Mesothelial cell of epicardium (in vitro differentiated cells): ENCODE results near the gene ZFX. TPM values are rescaled to one million over a fixed set of nuclear protein-coding genes. Genes with fewer than 3 reads are reported as not detected.

Experiments
- DNase-seq, 2 experiments: peaks; one replicate each; pipeline ENCODE4 v3.0.0; 2021; ENCODE audit warnings: low spot score in 2 of 2; ENCODE audit not compliant: unreplicated experiment in 2 of 2
- H3K27ac Mint-ChIP-seq: 2 replicates; pipeline ENCODE4 v1.8.0; 2021; ENCODE audit warnings: mixed read lengths
- H3K27me3 Mint-ChIP-seq: 2 replicates; pipeline ENCODE4 v1.8.0; 2021; ENCODE audit warnings: low read depth, mixed read lengths
- H3K36me3 Mint-ChIP-seq: 2 replicates; pipeline ENCODE4 v1.8.0; 2021; ENCODE audit warnings: mixed read lengths
- H3K4me1 Mint-ChIP-seq: 2 replicates; pipeline ENCODE4 v1.8.0; 2021; ENCODE audit warnings: mixed read lengths
- H3K4me3 Mint-ChIP-seq: 2 replicates; pipeline ENCODE4 v1.8.0; 2021; ENCODE audit warnings: mild to moderate bottlenecking, moderate library complexity, mixed read lengths
- H3K9me3 Mint-ChIP-seq: 2 replicates; pipeline ENCODE4 v1.8.0; 2021; ENCODE audit warnings: mixed read lengths
- total RNA-seq: library from RNA; stranded (reverse); gene quantifications from 3 replicates; pipeline ENCODE4 v1.2.1, GENCODE V29; 2021
- TF ChIP-seq, protein P1 (sequence below): fragments of 200-600 bp; sonication (generic); IDR thresholded peaks from one replicate; pipeline ENCODE4 v1.5.0; 2021; ENCODE audit warnings: antibody characterized with exemption; ENCODE audit not compliant: unreplicated experiment

ZFX gene
- total RNA-seq, 1 donor from 2014 or later = 131 TPM

DNA sequence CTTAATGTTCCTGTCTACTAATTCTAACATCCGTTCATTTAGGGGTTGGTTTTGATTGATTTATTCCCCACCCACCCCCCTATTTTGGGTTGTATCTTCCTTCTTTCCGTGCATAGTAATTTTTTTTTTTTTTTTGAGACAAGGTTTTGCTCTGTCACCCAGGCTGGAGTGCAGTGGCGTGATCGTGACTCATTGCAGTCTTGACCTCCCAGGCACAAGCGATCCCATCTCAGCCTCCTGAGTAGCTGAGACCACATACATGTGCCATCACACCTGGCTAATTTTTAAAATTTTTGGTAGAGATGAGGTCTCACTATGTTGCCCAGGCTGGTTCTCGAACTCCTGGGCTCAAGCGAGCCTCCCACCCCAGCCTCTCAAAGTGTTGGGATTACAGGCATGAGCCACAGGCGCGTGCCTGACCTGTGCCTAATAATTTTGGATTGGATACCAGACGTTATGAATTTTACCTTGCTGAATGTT lies 79.9 kb downstream of the ZFX start:
- DNase-seq = no peak
- TF ChIP-seq, protein P1, sequence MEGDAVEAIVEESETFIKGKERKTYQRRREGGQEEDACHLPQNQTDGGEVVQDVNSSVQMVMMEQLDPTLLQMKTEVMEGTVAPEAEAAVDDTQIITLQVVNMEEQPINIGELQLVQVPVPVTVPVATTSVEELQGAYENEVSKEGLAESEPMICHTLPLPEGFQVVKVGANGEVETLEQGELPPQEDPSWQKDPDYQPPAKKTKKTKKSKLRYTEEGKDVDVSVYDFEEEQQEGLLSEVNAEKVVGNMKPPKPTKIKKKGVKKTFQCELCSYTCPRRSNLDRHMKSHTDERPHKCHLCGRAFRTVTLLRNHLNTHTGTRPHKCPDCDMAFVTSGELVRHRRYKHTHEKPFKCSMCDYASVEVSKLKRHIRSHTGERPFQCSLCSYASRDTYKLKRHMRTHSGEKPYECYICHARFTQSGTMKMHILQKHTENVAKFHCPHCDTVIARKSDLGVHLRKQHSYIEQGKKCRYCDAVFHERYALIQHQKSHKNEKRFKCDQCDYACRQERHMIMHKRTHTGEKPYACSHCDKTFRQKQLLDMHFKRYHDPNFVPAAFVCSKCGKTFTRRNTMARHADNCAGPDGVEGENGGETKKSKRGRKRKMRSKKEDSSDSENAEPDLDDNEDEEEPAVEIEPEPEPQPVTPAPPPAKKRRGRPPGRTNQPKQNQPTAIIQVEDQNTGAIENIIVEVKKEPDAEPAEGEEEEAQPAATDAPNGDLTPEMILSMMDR = no peak
- H3K27ac Mint-ChIP-seq = no peak overlapping the region
- H3K36me3 Mint-ChIP-seq = peaks cover 20% of the 10 kb centered on the region
- peaks cover 18% of the 10 kb centered on the region for H3K4me1 Mint-ChIP-seq
- no peak overlapping the region for H3K4me3 Mint-ChIP-seq
- peaks cover 18% of the 10 kb centered on the region for H3K9me3 Mint-ChIP-seq
- H3K27me3 Mint-ChIP-seq = no peaks in the 10 kb centered on the region

DNA sequence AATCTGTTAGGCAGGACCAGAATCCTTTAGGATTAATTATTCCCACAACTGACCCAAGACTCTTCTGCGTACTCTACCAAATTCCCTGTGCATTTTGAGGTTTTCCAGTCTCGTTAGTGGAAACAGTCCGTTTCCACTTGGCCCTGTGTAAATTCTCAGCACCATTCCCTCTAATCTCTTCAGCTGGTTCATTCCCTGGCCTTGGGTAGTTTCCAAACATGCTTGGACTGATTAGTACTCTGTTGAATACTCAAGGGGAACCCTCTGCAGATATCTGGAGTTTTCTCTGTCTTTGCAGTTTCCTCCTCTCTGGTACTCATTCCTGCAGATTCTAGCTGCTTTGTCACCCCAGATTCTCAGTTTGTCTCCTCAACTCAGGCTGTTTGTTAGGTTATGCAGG lies 80.4 kb downstream of the ZFX start:
- Mint-ChIP-seq H3K36me3 (peaks cover 20% of the 10 kb centered on the region), H3K9me3 (peaks cover 22% of the 10 kb centered on the region), H3K4me3 (no peak overlapping the region), H3K27ac (peak overlapping the region; percentile 39), H3K27me3 (no peaks in the 10 kb centered on the region), H3K4me1 (peaks cover 18% of the 10 kb centered on the region)
- DNase-seq = no peak
- TF ChIP-seq, protein P1 = no peak

DNA sequence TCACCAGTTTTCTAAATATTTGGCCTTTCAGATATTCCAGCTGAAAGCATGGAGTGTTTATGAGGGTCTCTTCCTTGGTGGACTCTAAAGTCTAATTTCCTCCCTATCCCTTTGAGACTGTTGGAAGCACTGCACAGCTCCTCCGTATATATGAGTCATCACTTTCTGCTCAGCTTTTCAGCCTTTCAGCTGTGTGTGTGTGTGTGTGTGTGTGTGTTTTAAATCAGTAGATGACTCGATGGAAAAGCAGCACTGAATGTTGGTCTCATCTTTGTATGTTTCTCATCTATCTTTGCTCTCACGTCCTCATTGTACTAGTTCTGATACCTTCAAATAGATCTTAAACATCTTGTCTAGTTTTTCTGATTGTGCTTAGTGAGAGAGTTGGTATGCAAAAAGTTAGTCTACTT lies 81.6 kb downstream of the ZFX start:
- H3K9me3 Mint-ChIP-seq = peaks cover 17% of the 10 kb centered on the region
- H3K36me3 Mint-ChIP-seq = peaks cover 10% of the 10 kb centered on the region
- TF ChIP-seq, protein P1 = no peak
- no peak for DNase-seq
- H3K27me3 Mint-ChIP-seq = no peaks in the 10 kb centered on the region
- H3K27ac Mint-ChIP-seq = peak overlapping the region; percentile 54
- peaks cover 18% of the 10 kb centered on the region for H3K4me1 Mint-ChIP-seq
- no peak overlapping the region for H3K4me3 Mint-ChIP-seq

DNA sequence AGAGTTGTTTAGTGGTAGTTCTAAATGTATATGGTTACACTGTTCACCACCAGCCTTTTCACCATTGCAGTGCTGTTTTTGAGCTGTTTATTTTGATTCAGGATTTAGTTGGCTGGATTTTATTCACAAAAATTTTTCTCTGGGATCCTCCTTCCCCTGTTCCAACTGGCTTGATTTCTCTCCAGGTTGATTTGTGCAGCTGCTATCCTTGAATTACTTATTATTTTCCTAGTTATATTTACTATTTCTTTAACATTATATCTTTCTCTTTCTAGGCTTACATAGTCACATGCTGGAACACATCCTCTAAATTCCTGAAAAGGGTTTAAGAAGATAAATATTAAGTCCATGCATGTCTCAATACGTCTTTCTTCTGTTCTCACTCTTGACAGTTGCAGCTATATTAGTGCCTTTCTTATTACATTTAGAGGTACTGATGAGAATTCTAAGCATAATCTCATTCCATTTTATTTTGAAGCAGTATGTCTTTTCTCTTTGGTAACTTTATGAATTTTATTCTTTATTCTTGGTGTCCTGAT lies 82.2 kb downstream of the ZFX start:
- Mint-ChIP-seq H3K27ac (peak overlapping the region; percentile 54), H3K4me3 (no peak overlapping the region)

DNA sequence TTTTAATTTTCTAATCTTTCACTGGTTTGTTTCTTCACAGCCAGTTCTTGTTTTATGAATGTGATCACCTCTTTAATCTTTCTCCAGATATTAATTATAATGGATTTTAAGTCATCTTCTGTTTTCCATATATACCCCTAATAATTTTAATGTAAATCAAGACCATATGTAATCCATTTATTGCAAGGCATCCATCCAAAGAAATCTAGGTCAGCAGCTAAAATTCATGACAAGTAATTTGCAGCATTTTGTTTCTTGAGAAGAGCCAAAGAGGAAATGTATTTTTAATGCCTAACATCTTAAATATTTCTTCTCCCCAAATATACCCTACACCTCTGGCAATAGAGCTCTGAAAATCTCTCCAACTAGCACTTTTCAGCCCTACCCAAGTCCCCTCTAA lies 83.3 kb downstream of the ZFX start:
- H3K27ac Mint-ChIP-seq = no peak overlapping the region
- TF ChIP-seq, protein P1 = no peak
- DNase-seq = no peak
- H3K9me3 Mint-ChIP-seq = peaks cover 7% of the 10 kb centered on the region
- H3K4me1 Mint-ChIP-seq = peaks cover 18% of the 10 kb centered on the region
- H3K27me3 Mint-ChIP-seq = no peaks in the 10 kb centered on the region
- H3K4me3 Mint-ChIP-seq = no peak overlapping the region
- H3K36me3 Mint-ChIP-seq = peaks cover under 1% of the 10 kb centered on the region

More for the DNA sequence above, 82.2 kb downstream of the ZFX start:
- Mint-ChIP-seq H3K4me1 (peaks cover 18% of the 10 kb centered on the region), H3K27me3 (no peaks in the 10 kb centered on the region), H3K36me3 (peaks cover 7% of the 10 kb centered on the region), H3K9me3 (peaks cover 13% of the 10 kb centered on the region)
- no peak for DNase-seq
- TF ChIP-seq, protein P1 = no peak
